ENCODE results near the gene MARCO.
"Not testable (repeated sequence)": the region's sequence is repeated elsewhere in the genome, so short reads cannot be mapped to it uniquely, and the experiment has no call there.

MARCO gene

DNA sequence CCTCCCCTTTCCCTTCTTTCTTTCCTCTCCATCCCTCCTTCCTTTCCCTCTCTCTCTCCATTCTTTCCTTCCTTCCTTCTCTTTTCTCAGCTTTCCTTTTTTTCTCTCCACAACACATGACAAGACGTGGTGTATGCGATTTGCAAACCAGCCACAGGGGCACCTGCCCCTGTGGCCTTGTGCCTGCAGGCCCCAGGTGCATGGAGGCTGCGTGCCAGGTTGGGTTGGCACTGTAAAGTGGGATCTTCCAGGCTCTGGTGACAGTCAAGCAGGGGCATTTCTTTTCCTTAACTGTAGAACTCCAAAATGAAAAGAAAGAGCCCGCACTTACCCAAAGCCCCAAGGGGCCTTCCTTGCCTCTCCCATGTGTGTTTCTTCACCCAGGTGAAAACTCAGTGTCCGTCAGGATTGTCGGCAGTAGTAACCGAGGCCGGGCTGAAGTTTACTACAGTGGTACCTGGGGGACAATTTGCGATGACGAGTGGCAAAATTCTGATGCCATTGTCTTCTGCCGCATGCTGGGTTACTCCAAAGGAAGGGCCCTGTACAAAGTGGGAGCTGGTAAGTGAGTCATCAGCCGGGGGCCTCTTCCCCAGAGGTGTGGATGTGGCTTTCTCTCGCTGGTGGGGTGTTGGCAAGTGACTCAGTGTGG is 50.9 kb downstream of the MARCO start:
- H3K27ac ChIP-seq (ENCODE audit: low read length): no peak overlapping the region
- H3K4me1 ChIP-seq (ENCODE audit: control insufficient read depth, low read depth, low read length): no peaks in the 10 kb centered on the region
- H3K27me3 ChIP-seq (ENCODE audit: control insufficient read depth, insufficient read depth, low read length): no peaks in the 10 kb centered on the region
- no peaks in the 10 kb centered on the region for H3K9me3 ChIP-seq (ENCODE audit: control insufficient read depth, low read depth, low read length)
- no peaks in the 10 kb centered on the region for H3K36me3 ChIP-seq (ENCODE audit: control insufficient read depth, low read depth, low read length)
- H3K4me3 ChIP-seq (ENCODE audit: low read length): no peak overlapping the region
- no peak overlapping the region for H3K9ac ChIP-seq (ENCODE audit: low read length)

DNA sequence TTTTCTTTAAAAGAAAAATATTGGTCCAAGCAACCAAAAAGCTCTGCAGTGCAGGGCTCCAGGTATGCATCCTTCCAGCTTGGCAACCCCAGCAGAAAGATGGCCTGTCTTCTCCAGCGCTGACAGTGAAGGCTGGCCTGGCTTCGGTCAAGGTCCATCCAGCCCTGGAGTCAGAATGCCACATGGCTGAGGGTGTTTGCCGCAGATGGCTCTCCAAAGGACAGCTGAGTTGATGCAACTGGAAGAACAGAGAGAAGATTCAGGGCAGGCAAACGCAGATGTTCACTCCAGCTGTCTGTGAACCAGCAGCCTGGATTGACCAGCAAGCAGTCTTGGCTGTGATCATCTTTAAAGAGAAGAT is 51.4 kb downstream of the MARCO start:
- H3K27ac ChIP-seq (ENCODE audit: low read length): no peak overlapping the region
- H3K9me3 ChIP-seq (ENCODE audit: control insufficient read depth, low read depth, low read length): no peaks in the 10 kb centered on the region
- H3K4me3 ChIP-seq (ENCODE audit: low read length): no peak overlapping the region
- H3K27me3 ChIP-seq (ENCODE audit: control insufficient read depth, insufficient read depth, low read length): no peaks in the 10 kb centered on the region
- no peak overlapping the region for H3K9ac ChIP-seq (ENCODE audit: low read length)
- no peaks in the 10 kb centered on the region for H3K36me3 ChIP-seq (ENCODE audit: control insufficient read depth, low read depth, low read length)
- no peaks in the 10 kb centered on the region for H3K4me1 ChIP-seq (ENCODE audit: control insufficient read depth, low read depth, low read length)

DNA sequence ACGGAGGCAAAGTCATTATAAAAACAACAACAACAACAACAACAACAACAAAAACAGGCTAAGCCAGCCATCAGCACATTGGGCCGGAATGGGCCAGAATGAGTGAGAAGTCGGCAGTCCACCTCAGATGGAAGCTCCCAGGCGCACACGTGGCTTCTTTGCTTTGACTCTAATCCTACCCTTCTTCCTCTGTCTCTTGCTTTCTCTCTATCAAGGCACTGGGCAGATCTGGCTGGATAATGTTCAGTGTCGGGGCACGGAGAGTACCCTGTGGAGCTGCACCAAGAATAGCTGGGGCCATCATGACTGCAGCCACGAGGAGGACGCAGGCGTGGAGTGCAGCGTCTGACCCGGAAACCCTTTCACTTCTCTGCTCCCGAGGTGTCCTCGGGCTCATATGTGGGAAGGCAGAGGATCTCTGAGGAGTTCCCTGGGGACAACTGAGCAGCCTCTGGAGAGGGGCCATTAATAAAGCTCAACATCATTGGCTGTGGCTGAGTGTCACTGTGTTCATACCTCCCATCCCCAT is 52.2 kb downstream of the MARCO start:
- no peaks in the 10 kb centered on the region for H3K27me3 ChIP-seq (ENCODE audit: control insufficient read depth, insufficient read depth, low read length)
- H3K27ac ChIP-seq (ENCODE audit: low read length): no peak overlapping the region
- no peak overlapping the region for H3K4me3 ChIP-seq (ENCODE audit: low read length)
- no peak overlapping the region for H3K9ac ChIP-seq (ENCODE audit: low read length)
- H3K4me1 ChIP-seq (ENCODE audit: control insufficient read depth, low read depth, low read length): no peaks in the 10 kb centered on the region
- H3K36me3 ChIP-seq (ENCODE audit: control insufficient read depth, low read depth, low read length): no peaks in the 10 kb centered on the region
- no peaks in the 10 kb centered on the region for H3K9me3 ChIP-seq (ENCODE audit: control insufficient read depth, low read depth, low read length)

GRCh38 chr2:118994778-118995177 is 52.8 kb downstream of the MARCO start:
- Histone ChIP-seq H3K4me1 (ENCODE audit: control insufficient read depth, low read depth, low read length) (no peaks in the 10 kb centered on the region), H3K4me3 (ENCODE audit: low read length) (no peak overlapping the region), H3K27me3 (ENCODE audit: control insufficient read depth, insufficient read depth, low read length) (no peaks in the 10 kb centered on the region), H3K36me3 (ENCODE audit: control insufficient read depth, low read depth, low read length) (no peaks in the 10 kb centered on the region), H3K27ac (ENCODE audit: low read length) (no peak overlapping the region), H3K9me3 (ENCODE audit: control insufficient read depth, low read depth, low read length) (no peaks in the 10 kb centered on the region), H3K9ac (ENCODE audit: low read length) (no peak overlapping the region)

GRCh38 chr2:119003856-119004255 is 61.9 kb downstream of the MARCO start:
- not testable (repeated sequence) for H3K4me3 ChIP-seq (ENCODE audit: low read length); H3K4me1 ChIP-seq (ENCODE audit: control insufficient read depth, low read depth, low read length); H3K9me3 ChIP-seq (ENCODE audit: control insufficient read depth, low read depth, low read length); H3K27ac ChIP-seq (ENCODE audit: low read length); H3K36me3 ChIP-seq (ENCODE audit: control insufficient read depth, low read depth, low read length); H3K27me3 ChIP-seq (ENCODE audit: control insufficient read depth, insufficient read depth, low read length); H3K9ac ChIP-seq (ENCODE audit: low read length)

DNA sequence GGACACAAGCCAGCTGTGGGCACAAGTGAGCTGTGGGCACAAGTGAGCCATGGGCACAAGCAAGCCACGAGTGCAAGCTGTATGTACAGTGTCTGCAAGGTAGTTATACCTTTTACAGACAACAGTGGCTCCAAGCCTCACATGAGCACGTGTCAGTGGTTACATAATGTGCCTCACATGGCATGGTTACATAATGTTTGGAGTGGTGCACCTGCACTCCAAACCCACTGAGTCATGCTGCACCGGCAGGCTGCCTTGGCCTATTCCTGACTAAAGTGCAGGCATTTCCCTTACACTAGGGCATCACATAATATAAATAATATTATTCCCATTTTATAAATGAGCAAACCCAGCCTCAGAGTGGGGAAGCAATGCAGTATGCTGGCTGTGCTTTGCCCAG is 62.6 kb downstream of the MARCO start:
- Histone ChIP-seq H3K27ac (ENCODE audit: low read length) (no peak overlapping the region), H3K4me3 (ENCODE audit: low read length) (no peak overlapping the region), H3K36me3 (ENCODE audit: control insufficient read depth, low read depth, low read length) (no peaks in the 10 kb centered on the region), H3K9me3 (ENCODE audit: control insufficient read depth, low read depth, low read length) (no peaks in the 10 kb centered on the region), H3K4me1 (ENCODE audit: control insufficient read depth, low read depth, low read length) (no peaks in the 10 kb centered on the region), H3K27me3 (ENCODE audit: control insufficient read depth, insufficient read depth, low read length) (no peaks in the 10 kb centered on the region), H3K9ac (ENCODE audit: low read length) (no peak overlapping the region)

GRCh38 chr2:119005051-119005450 is 63.1 kb downstream of the MARCO start:
- no peaks in the 10 kb centered on the region for H3K36me3 ChIP-seq (ENCODE audit: control insufficient read depth, low read depth, low read length)
- no peak overlapping the region for H3K4me3 ChIP-seq (ENCODE audit: low read length)
- H3K9me3 ChIP-seq (ENCODE audit: control insufficient read depth, low read depth, low read length): no peaks in the 10 kb centered on the region
- H3K27ac ChIP-seq (ENCODE audit: low read length): no peak overlapping the region
- H3K27me3 ChIP-seq (ENCODE audit: control insufficient read depth, insufficient read depth, low read length): no peaks in the 10 kb centered on the region
- no peak overlapping the region for H3K9ac ChIP-seq (ENCODE audit: low read length)
- no peaks in the 10 kb centered on the region for H3K4me1 ChIP-seq (ENCODE audit: control insufficient read depth, low read depth, low read length)

- H3K4me1 ChIP-seq (ENCODE audit: control insufficient read depth, low read depth, low read length): no peaks in the 10 kb centered on the region
- H3K27me3 ChIP-seq (ENCODE audit: control insufficient read depth, insufficient read depth, low read length): peaks cover 3% of the 10 kb centered on the region
- no peak overlapping the region for H3K27ac ChIP-seq (ENCODE audit: low read length)
- H3K9ac ChIP-seq (ENCODE audit: low read length): no peak overlapping the region
- no peak overlapping the region for H3K4me3 ChIP-seq (ENCODE audit: low read length)
- no peaks in the 10 kb centered on the region for H3K9me3 ChIP-seq (ENCODE audit: control insufficient read depth, low read depth, low read length)
- H3K36me3 ChIP-seq (ENCODE audit: control insufficient read depth, low read depth, low read length): no peaks in the 10 kb centered on the region
Observed at GRCh38 chr2:119005555-119005954, 63.6 kb downstream of the MARCO start.

DNA sequence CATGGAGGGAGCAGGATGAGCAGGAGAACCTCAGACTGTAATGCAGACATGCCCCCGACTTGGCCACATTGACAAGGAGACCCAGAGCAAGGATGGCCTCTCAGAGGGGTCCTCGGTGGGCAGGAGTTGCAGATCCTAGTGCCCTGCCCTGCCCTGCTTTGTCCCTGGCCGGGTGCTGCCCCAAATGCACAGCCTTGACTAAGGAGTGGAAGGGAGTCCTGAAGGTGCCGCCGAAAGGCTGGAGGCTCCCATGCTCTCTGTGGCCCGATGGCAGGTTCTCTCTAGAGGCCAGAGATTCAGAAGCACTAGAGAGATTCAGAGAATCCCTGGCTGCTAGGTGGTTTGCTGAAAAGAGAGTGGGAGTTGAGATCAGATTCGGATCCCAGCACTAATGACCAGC is 64.4 kb downstream of the MARCO start:
- no peak overlapping the region for H3K9ac ChIP-seq (ENCODE audit: low read length)
- no peaks in the 10 kb centered on the region for H3K9me3 ChIP-seq (ENCODE audit: control insufficient read depth, low read depth, low read length)
- H3K27ac ChIP-seq (ENCODE audit: low read length): no peak overlapping the region
- peaks cover 7% of the 10 kb centered on the region for H3K27me3 ChIP-seq (ENCODE audit: control insufficient read depth, insufficient read depth, low read length)
- H3K4me3 ChIP-seq (ENCODE audit: low read length): no peak overlapping the region
- no peaks in the 10 kb centered on the region for H3K36me3 ChIP-seq (ENCODE audit: control insufficient read depth, low read depth, low read length)
- no peaks in the 10 kb centered on the region for H3K4me1 ChIP-seq (ENCODE audit: control insufficient read depth, low read depth, low read length)

DNA sequence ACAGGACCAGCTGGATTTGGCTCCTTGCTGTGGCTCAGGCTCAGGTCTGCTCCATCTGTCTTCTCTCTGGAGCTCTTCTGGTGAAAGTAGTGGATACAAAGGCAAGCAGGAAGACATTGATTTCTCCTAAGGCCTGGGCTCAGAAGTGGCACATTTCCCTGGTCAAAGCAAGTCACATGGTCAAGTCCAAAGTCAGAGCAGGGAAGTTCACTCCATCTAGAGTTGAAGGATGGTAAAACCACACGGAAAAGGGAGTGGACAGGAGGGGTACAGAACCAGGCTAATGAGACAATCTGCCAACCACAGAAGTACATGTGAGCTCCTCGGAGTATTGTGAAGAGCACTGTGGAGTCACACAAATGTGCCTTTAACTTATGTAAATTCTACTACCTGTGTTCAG is 66.1 kb downstream of the MARCO start:
- H3K9me3 ChIP-seq (ENCODE audit: control insufficient read depth, low read depth, low read length): no peaks in the 10 kb centered on the region
- no peaks in the 10 kb centered on the region for H3K4me1 ChIP-seq (ENCODE audit: control insufficient read depth, low read depth, low read length)
- no peaks in the 10 kb centered on the region for H3K36me3 ChIP-seq (ENCODE audit: control insufficient read depth, low read depth, low read length)
- no peak overlapping the region for H3K9ac ChIP-seq (ENCODE audit: low read length)
- H3K27me3 ChIP-seq (ENCODE audit: control insufficient read depth, insufficient read depth, low read length): peaks cover 12% of the 10 kb centered on the region
- H3K27ac ChIP-seq (ENCODE audit: low read length): no peak overlapping the region
- H3K4me3 ChIP-seq (ENCODE audit: low read length): no peak overlapping the region

- Histone ChIP-seq H3K4me1 (ENCODE audit: control insufficient read depth, low read depth, low read length) (no peaks in the 10 kb centered on the region), H3K4me3 (ENCODE audit: low read length) (no peak overlapping the region), H3K9ac (ENCODE audit: low read length) (no peak overlapping the region), H3K9me3 (ENCODE audit: control insufficient read depth, low read depth, low read length) (no peaks in the 10 kb centered on the region), H3K36me3 (ENCODE audit: control insufficient read depth, low read depth, low read length) (no peaks in the 10 kb centered on the region), H3K27me3 (ENCODE audit: control insufficient read depth, insufficient read depth, low read length) (peaks cover 12% of the 10 kb centered on the region), H3K27ac (ENCODE audit: low read length) (no peak overlapping the region)
Observed at GRCh38 chr2:119009110-119009509, 67.1 kb downstream of the MARCO start.

DNA sequence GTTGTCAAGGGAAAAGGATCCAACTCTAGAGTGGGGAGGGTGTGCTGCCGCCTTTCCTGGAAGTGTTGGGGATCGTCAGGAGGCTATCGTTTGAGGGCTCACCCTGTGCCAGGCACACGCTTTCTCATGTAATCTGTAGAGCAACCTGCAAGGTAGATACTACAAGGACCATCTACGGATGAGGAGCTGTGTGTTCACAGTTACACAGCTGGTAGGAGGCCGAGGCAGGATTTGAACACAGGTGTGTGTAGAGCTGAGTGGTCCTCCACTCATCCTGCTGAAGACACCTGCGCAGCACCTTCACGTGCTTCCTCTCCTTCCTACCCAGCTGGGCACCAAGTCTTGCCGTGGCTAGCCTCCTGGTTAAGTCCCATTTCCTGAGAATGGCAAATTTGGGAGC is 68.3 kb downstream of the MARCO start:
- Histone ChIP-seq H3K4me3 (ENCODE audit: low read length) (no peak overlapping the region), H3K9me3 (ENCODE audit: control insufficient read depth, low read depth, low read length) (no peaks in the 10 kb centered on the region), H3K9ac (ENCODE audit: low read length) (no peak overlapping the region), H3K27ac (ENCODE audit: low read length) (no peak overlapping the region), H3K4me1 (ENCODE audit: control insufficient read depth, low read depth, low read length) (no peaks in the 10 kb centered on the region), H3K36me3 (ENCODE audit: control insufficient read depth, low read depth, low read length) (no peaks in the 10 kb centered on the region), H3K27me3 (ENCODE audit: control insufficient read depth, insufficient read depth, low read length) (peaks cover 12% of the 10 kb centered on the region)
